ENCODE data around the gene MLYCD.

The MLYCD gene

GRCh38 chr16:83972256-83973008 lies 73.5 kb downstream of the MLYCD start:
- DNase-seq: no peak

GRCh38 chr16:83973077-83973476 lies 74.2 kb downstream of the MLYCD start:
- DNase-seq: no peak

DNA sequence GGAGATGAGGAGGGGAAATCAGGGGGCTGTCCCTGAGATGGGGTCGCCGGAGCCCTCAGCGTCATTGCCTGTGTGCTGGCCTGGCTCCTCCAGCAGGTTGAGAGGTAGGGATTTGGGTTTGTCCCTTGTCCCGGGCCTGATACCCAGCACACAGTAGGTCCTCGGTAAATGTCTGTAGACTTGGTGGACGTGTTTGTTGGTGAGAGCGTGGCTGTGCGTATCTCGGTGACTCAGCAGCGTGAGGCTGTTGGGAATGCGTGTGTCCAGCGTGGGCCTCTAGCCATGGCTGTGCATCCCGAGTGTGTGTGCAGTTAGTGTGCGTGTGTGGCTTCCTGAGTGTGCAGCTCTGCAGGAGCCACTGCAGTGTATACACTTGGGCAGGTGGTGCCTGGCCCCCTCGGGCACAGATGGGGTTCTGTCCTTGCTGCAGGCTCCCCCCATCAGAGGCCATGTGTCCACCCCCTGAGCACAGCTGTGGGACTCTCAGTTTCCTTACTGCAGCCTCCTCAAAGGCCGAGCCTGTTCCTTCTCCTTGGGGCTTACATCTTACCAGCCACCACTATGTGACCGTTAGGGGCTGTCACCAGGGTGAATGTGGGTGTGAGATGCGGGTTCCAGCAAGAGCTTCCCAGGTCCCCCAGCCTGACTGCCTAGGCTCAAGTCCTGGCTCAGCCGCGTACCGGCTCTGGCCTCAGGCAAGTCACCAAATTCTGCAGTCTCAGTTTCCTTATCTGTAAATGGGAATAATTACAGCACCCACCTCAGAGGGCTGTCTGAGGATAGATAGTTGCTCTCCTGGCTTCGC lies 74.9 kb downstream of the MLYCD start:
- no peak for DNase-seq

DNA sequence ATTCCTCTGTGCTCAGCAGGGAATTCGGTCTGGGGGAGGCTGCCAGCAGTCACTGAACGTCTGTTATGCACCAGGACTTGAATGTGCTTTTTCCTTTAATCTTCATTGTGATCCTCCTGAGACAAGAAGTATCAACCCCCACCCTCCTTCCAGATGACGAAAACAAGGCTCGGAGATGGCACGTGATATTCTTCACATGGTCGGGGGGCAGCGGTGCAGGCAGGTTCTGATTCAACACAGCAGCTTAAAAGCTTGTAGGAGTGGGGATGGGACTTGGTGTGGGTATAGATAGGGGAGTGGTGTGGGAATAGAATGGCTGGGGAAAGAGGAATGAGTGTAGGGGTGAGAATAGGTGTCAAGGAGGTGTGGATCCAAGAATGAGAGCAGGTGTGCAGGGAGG lies 75.6 kb downstream of the MLYCD start:
- no peak for DNase-seq

- DNase-seq: no peak
Measured at GRCh38 chr16:83975590-83976260, 76.8 kb downstream of the MLYCD start.

Measured in NK-92 treated with Interleukin-12 subunit alpha and Interleukin-12 subunit beta, amount 100 ng/mL, for 24 hours (cell line).